GM21515 (cell line): ENCODE results near the gene EXOSC7.

Experiments
- ATAC-seq: cut with Tn5 transposase; IDR thresholded peaks from one replicate; pipeline ENCODE4 v1.9.1; 2021; ENCODE audit not compliant: unreplicated experiment

The EXOSC7 gene

GRCh38 chr3:44992555-44993470, 16.8 kb downstream of the EXOSC7 start:
- no peak for ATAC-seq

GRCh38 chr3:44993471-44994205, 17.6 kb downstream of the EXOSC7 start:
- no peak for ATAC-seq

GRCh38 chr3:44995142-44995770, 19.2 kb downstream of the EXOSC7 start:
- no peak for ATAC-seq

- ATAC-seq = no peak
These were observed 20.5 kb downstream of the EXOSC7 start for GRCh38 chr3:44996556-44996969.

- no peak for ATAC-seq
These were observed 23.7 kb downstream of the EXOSC7 start for GRCh38 chr3:44999782-45000181.

GRCh38 chr3:45000823-45001222, 24.8 kb downstream of the EXOSC7 start:
- ATAC-seq = no peak

- no peak for ATAC-seq
These were observed 25.7 kb downstream of the EXOSC7 start for GRCh38 chr3:45001738-45002137.

- no peak for ATAC-seq
These were observed 26.2 kb downstream of the EXOSC7 start for GRCh38 chr3:45002139-45002660.

GRCh38 chr3:45002720-45003119, 26.7 kb downstream of the EXOSC7 start:
- ATAC-seq = no peak

- ATAC-seq = no peak
These were observed 27.4 kb downstream of the EXOSC7 start for GRCh38 chr3:45003406-45003805.

GRCh38 chr3:45003859-45004258, 27.8 kb downstream of the EXOSC7 start:
- ATAC-seq = no peak

- ATAC-seq = no peak
These were observed 31.0 kb downstream of the EXOSC7 start for GRCh38 chr3:45007091-45007490.

GRCh38 chr3:45008117-45008516, 32.1 kb downstream of the EXOSC7 start:
- no peak for ATAC-seq

- ATAC-seq = no peak
These were observed 33.8 kb downstream of the EXOSC7 start for GRCh38 chr3:45009868-45010267.

- no peak for ATAC-seq
These were observed 34.8 kb downstream of the EXOSC7 start for GRCh38 chr3:45010811-45011333.

- ATAC-seq = no peak
These were observed 35.9 kb downstream of the EXOSC7 start for GRCh38 chr3:45011756-45012508.

GRCh38 chr3:45012577-45012976, 36.5 kb downstream of the EXOSC7 start:
- no peak for ATAC-seq

GRCh38 chr3:45016916-45017315, 40.9 kb downstream of the EXOSC7 start:
- no peak for ATAC-seq

- no peak for ATAC-seq
These were observed 41.8 kb downstream of the EXOSC7 start for GRCh38 chr3:45017821-45018220.

- ATAC-seq = no peak
These were observed 44.5 kb downstream of the EXOSC7 start for GRCh38 chr3:45020534-45020933.
